Liver (tissue), 9 donors: Measurements from ENCODE around the gene PARP14. TPM values are rescaled to one million over a fixed set of nuclear protein-coding genes. Genes with fewer than 3 reads are reported as not detected.
"Not testable (repeated sequence)": the region's sequence is repeated elsewhere in the genome, so short reads cannot be mapped to it uniquely, and the experiment has no call there.

ENCODE experiments used
- DNase-seq: peaks from one replicate; pipeline ENCODE4 v3.0.0-alpha.2; 2017; ENCODE audit warnings: low spot score
- H3K27ac ChIP-seq, 2 donors: one replicate each; pipeline ENCODE4 v1.7.0; 2013; ENCODE audit warnings: inconsistent platforms in 2 of 2, low read length in 2 of 2, control low read depth in 1 of 2, low read depth in 1 of 2, mild to moderate bottlenecking in 1 of 2
- H3K27me3 ChIP-seq, 4 donors: one replicate each; pipeline versions ENCODE4 v1.6.1 to v1.7.0; 2013; ENCODE audit warnings: low read length in 3 of 4, inconsistent platforms in 1 of 4, mild to moderate bottlenecking in 1 of 4, moderate library complexity in 1 of 4; ENCODE audit not compliant: control insufficient read depth in 4 of 4, insufficient read depth in 4 of 4
- H3K36me3 ChIP-seq, 4 donors: one replicate each; pipeline versions ENCODE4 v1.6.1 to v1.7.0; 2013; ENCODE audit warnings: low read length in 3 of 4, mild to moderate bottlenecking in 3 of 4, low read depth in 1 of 4, moderate library complexity in 1 of 4; ENCODE audit not compliant: control insufficient read depth in 4 of 4, insufficient read depth in 3 of 4
- H3K4me1 ChIP-seq, 4 donors: one replicate each; pipeline versions ENCODE4 v1.6.1 to v1.7.0; 2013; ENCODE audit warnings: low read length in 3 of 4, mild to moderate bottlenecking in 3 of 4, moderate library complexity in 1 of 4; ENCODE audit not compliant: control insufficient read depth in 4 of 4, insufficient read depth in 4 of 4
- H3K4me3 ChIP-seq, 3 donors: one replicate each; pipeline versions ENCODE4 v1.6.1 to v1.7.0; 2013; ENCODE audit warnings: low read length in 3 of 3, control low read depth in 1 of 3, low read depth in 1 of 3, mild to moderate bottlenecking in 1 of 3
- H3K9ac ChIP-seq, 2 donors: one replicate each; pipeline ENCODE4 v1.7.0; 2013; ENCODE audit warnings: low read length in 2 of 2, mild to moderate bottlenecking in 2 of 2, moderate library complexity in 2 of 2, control low read depth in 1 of 2, low read depth in 1 of 2
- H3K9me3 ChIP-seq, 4 donors: one replicate each; pipeline versions ENCODE4 v1.6.1 to v1.7.0; 2013; ENCODE audit warnings: low read length in 3 of 4; ENCODE audit not compliant: control insufficient read depth in 4 of 4
- EGR1 ChIP-seq, 2 donors: IDR thresholded peaks; 2 replicates each; pipeline ENCODE4 v1.6.1; 2016 to 2018; ENCODE audit warnings: antibody characterized with exemption in 2 of 2, low read depth in 2 of 2
- FOXA1 ChIP-seq: IDR thresholded peaks from 2 replicates; pipeline ENCODE4 v1.6.1; 2016; ENCODE audit warnings: antibody characterized with exemption
- HNF4A ChIP-seq, 2 donors: conservative IDR thresholded peaks; 2 replicates each; pipeline ENCODE4 v1.6.1; 2016; ENCODE audit warnings: antibody characterized with exemption in 2 of 2, mild to moderate bottlenecking in 2 of 2
- HNF4G ChIP-seq: IDR thresholded peaks from 2 replicates; pipeline ENCODE4 v1.6.1; 2016; ENCODE audit warnings: antibody characterized with exemption
- NR2F2 ChIP-seq: IDR thresholded peaks from 2 replicates; pipeline ENCODE4 v1.6.1; 2016; ENCODE audit warnings: antibody characterized with exemption
- SP1 ChIP-seq: IDR thresholded peaks from 2 replicates; pipeline ENCODE4 v1.6.1; 2018; ENCODE audit warnings: antibody characterized with exemption, mild to moderate bottlenecking
- TAF1 ChIP-seq: conservative IDR thresholded peaks from 2 replicates; pipeline ENCODE4 v1.6.1; 2016; ENCODE audit warnings: antibody characterized with exemption, mild to moderate bottlenecking
- YY1 ChIP-seq: IDR thresholded peaks from 2 replicates; pipeline ENCODE4 v1.6.1; 2016; ENCODE audit warnings: antibody characterized with exemption, mild to moderate bottlenecking
- WGBS: extraction: QIAGEN DNeasy Blood & Tissue Kit; methylation state at CpG from one replicate; pipeline ENCODE4 v1.1.7; 2013; 5-methylcytosine and 5-hydroxymethylcytosine counted together
- polyA plus RNA-seq, 2 donors: library from polyadenylated mRNA; stranded (reverse) in 1 of 2; unstranded in 1 of 2; fragments of 200-250 nt in 1 of 2; fragments of >200 nt in 1 of 2; fragmentation: Nextera tagmentation in 1 of 2; extraction: Ambion mirVana in 1 of 2; gene quantifications; one replicate each; pipeline versions ENCODE4 v1.2.1 to v1.2.3, GENCODE V29; 2013 to 2015
- total RNA-seq, 2 donors: library from RNA; depleted of rRNA; stranded (reverse); fragments of >200 nt; gene quantifications; one replicate each; pipeline ENCODE4 v1.2.3, GENCODE V29; 2014
- TF ChIP-seq, protein P1 (sequence below): IDR thresholded peaks from 2 replicates; pipeline ENCODE4 v1.6.1; 2016; ENCODE audit warnings: antibody characterized with exemption
- TF ChIP-seq, protein P2 (sequence below): IDR thresholded peaks from 2 replicates; pipeline ENCODE4 v1.6.1; 2016; ENCODE audit warnings: antibody characterized with exemption
- TF ChIP-seq, protein P3 (sequence below): fragments of 150-350 bp; IDR thresholded peaks from 2 replicates; pipeline ENCODE4 v1.5.1; 2017; ENCODE audit warnings: improper control_type of control experiment, low read depth, low read length; ENCODE audit not compliant: missing input control
- donor health status: healthy.
- donor health status: healthy.
- donor health status: healthy.
- donor health status: healthy.
- donor health status: healthy.

Gene PARP14
- total and polyA plus RNA-seq, 4 donors, result 13.1 to 79.7 (median 23.4) TPM

GRCh38 chr3:122745369-122746021 lies 64.9 kb downstream of the PARP14 start:
- Histone ChIP-seq H3K27me3 (no peaks in the 10 kb centered on the region), H3K27ac (no peak overlapping the region), H3K4me1 (no peaks in the 10 kb centered on the region), H3K36me3 (peaks cover 0 to 8% (median under 1%) of the 10 kb centered on the region in 4 donors), H3K9ac (no peak overlapping the region), H3K9me3 (no peaks in the 10 kb centered on the region), H3K4me3 (no peak overlapping the region)
- no peak for DNase-seq
- TF ChIP-seq, protein P1, sequence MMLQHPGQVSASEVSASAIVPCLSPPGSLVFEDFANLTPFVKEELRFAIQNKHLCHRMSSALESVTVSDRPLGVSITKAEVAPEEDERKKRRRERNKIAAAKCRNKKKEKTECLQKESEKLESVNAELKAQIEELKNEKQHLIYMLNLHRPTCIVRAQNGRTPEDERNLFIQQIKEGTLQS, result no peak
- TF ChIP-seq SP1, result no peak
- no peak for TF ChIP-seq FOXA1
- no peak for TF ChIP-seq NR2F2
- no peak for TF ChIP-seq TAF1
- TF ChIP-seq, protein P2, sequence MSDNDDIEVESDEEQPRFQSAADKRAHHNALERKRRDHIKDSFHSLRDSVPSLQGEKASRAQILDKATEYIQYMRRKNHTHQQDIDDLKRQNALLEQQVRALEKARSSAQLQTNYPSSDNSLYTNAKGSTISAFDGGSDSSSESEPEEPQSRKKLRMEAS, result no peak
- TF ChIP-seq EGR1 (IDR thresholded peaks at IDR 0.05; ENCODE audit: low read depth in 2 of 2), result no peak
- TF ChIP-seq HNF4A (conservative IDR thresholded peaks at IDR 0.05), result no peak
- no peak for TF ChIP-seq HNF4G
- TF ChIP-seq, protein P3, sequence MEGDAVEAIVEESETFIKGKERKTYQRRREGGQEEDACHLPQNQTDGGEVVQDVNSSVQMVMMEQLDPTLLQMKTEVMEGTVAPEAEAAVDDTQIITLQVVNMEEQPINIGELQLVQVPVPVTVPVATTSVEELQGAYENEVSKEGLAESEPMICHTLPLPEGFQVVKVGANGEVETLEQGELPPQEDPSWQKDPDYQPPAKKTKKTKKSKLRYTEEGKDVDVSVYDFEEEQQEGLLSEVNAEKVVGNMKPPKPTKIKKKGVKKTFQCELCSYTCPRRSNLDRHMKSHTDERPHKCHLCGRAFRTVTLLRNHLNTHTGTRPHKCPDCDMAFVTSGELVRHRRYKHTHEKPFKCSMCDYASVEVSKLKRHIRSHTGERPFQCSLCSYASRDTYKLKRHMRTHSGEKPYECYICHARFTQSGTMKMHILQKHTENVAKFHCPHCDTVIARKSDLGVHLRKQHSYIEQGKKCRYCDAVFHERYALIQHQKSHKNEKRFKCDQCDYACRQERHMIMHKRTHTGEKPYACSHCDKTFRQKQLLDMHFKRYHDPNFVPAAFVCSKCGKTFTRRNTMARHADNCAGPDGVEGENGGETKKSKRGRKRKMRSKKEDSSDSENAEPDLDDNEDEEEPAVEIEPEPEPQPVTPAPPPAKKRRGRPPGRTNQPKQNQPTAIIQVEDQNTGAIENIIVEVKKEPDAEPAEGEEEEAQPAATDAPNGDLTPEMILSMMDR, result no peak
- 96% methylated on average over 4 of the region's 4 CpGs for WGBS

DNA sequence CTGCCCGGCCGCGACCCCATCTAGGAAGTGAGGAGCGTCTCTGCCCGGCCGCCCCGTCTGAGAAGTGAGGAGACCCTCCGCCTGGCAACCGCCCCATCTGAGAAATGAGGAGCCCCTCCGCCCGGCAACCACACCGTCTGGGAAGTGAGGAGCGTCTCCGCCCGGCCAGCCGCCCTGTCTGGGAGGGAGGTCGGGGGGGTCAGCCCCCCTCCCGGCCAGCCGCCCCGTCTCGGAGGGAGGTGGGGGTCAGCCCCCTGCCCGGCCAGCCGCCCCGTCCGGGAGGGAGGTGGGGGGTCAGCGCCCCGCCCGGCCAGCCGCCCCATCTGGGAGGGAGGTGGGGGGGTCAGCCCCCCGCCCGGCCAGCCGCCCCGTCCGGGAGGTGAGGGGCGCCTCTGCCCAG lies 66.7 kb downstream of the PARP14 start:
- not testable (repeated sequence) for H3K9me3 ChIP-seq, H3K27ac ChIP-seq, DNase-seq, H3K4me3 ChIP-seq, H3K4me1 ChIP-seq, H3K27me3 ChIP-seq, H3K36me3 ChIP-seq, H3K9ac ChIP-seq
- 96% methylated on average over 30 of the region's 35 CpGs for WGBS

DNA sequence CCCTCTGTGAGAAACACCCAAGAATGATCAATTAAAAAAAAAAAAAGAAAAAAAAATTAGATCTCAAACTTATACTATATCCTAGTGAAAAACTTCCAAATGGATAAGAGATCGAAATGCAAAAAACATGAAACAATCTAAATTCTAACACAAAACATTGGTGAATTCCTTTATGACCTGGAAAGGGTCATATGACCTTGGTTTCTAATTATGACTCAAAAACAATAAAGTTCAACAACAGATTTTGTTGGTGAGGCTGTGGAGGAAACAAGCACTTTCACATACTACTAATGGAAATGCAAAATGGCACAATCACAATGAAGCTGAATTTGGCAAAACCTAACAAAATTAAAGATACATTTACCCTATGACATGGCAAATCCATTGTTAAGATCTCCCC lies 67.7 kb downstream of the PARP14 start:
- Histone ChIP-seq H3K27me3 (no peaks in the 10 kb centered on the region), H3K36me3 (peaks cover 0 to 4% (median 2%) of the 10 kb centered on the region in 4 donors), H3K9me3 (no peaks in the 10 kb centered on the region), H3K4me3 (no peak overlapping the region), H3K4me1 (no peaks in the 10 kb centered on the region), H3K27ac (no peak overlapping the region), H3K9ac (no peak overlapping the region)
- WGBS, result 95% methylated on average over 1 of the region's 1 CpG
- no peak for DNase-seq
- TF ChIP-seq NR2F2 (no peak), FOXA1 (no peak), EGR1 (IDR thresholded peaks at IDR 0.05; ENCODE audit: low read depth in 2 of 2) (no peak), YY1 (no peak)
- TF ChIP-seq, protein P2, result no peak
